Left kidney (tissue), 1 donor: ENCODE data around the gene JOSD1. TPM values are rescaled to one million over a fixed set of nuclear protein-coding genes. Genes with fewer than 3 reads are reported as not detected.

Experiments
- polyA plus RNA-seq: library from polyadenylated mRNA; unstranded; fragments of 120-200 nt; gene quantifications from one replicate; pipeline ENCODE4 v1.2.1, GENCODE V29; 2013; ENCODE audit not compliant: insufficient read length

Gene JOSD1
- polyA plus RNA-seq, 1 donor, result 44.8 TPM

Other genes starting within 250 kb of the JOSD1 start
- gene KCNJ4, start 245.7 kb downstream of the JOSD1 start, polyA plus RNA-seq, result 0.18 TPM
- 11.0 TPM for gene KDELR3, start 232.8 kb downstream of the JOSD1 start, polyA plus RNA-seq
- gene DDX17, start 194.6 kb downstream of the JOSD1 start, polyA plus RNA-seq, result 1,227 TPM
- 8.1 TPM for gene DMC1, start 130.8 kb downstream of the JOSD1 start, polyA plus RNA-seq
- gene FAM227A, start 44.6 kb downstream of the JOSD1 start, polyA plus RNA-seq, result 12.0 TPM
- gene CBY1, start 44.3 kb downstream of the JOSD1 start, polyA plus RNA-seq, result 59.4 TPM
- 101 TPM for gene TOMM22, start 19.0 kb downstream of the JOSD1 start, polyA plus RNA-seq
- 53.6 TPM for gene GTPBP1, start 5.0 kb upstream of the JOSD1 start, polyA plus RNA-seq
- gene SUN2, start 55.1 kb upstream of the JOSD1 start, polyA plus RNA-seq, result 60.7 TPM
- 30.2 TPM for gene DNAL4, start 93.2 kb upstream of the JOSD1 start, polyA plus RNA-seq
- gene NPTXR, start 143.1 kb upstream of the JOSD1 start, polyA plus RNA-seq, result 4.2 TPM
- 35.9 TPM for gene CBX6, start 171.3 kb upstream of the JOSD1 start, polyA plus RNA-seq